ENCODE results near the gene SOCS4.

- no peak for TF ChIP-seq POLR2AphosphoS5 (IDR thresholded peaks at IDR 0.05; ENCODE audit: low read depth, low read length)
- TF ChIP-seq POLR2A (IDR thresholded peaks at IDR 0.05; ENCODE audit: low read depth, low read length), result no peak
- no peak for TF ChIP-seq TAF1 (IDR thresholded peaks at IDR 0.05; ENCODE audit: borderline replicate concordance, low read depth, low read length)
These were observed 4.2 kb downstream of the SOCS4 start for GRCh38 chr14:55031190-55031589.

Measured in GM12892 (cell line).